ENCODE results near the gene S100PBP.

The S100PBP gene

DNA sequence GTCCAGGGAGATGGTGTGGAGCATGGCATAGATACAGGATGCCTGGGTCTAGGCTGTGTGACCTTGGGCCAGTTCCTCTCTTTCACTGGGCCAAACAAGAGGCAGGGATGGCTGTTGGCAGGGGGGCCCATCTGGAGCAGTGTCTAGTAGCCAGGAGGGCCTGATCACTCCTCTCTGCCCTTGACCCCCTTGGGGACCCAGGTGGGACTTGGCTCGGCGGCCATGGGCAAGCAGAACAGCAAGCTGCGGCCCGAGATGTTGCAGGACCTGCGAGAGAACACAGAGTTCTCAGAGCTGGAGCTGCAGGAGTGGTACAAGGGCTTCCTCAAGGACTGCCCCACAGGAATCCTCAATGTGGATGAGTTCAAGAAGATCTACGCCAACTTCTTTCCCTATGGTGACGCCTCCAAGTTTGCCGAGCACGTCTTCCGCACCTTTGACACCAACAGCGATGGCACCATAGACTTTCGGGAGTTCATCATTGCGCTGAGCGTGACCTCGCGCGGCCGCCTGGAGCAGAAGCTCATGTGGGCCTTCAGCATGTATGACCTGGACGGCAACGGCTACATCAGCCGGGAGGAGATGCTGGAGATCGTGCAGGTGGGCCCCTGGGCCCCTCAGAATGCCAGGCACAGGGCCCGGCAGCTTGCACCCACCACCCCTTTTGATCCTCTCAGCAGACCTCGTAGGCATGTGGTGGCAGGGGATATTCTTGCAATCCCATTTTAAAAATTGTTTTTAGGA lies 71.4 kb downstream of the S100PBP start:
- no peak for DNase-seq

DNA sequence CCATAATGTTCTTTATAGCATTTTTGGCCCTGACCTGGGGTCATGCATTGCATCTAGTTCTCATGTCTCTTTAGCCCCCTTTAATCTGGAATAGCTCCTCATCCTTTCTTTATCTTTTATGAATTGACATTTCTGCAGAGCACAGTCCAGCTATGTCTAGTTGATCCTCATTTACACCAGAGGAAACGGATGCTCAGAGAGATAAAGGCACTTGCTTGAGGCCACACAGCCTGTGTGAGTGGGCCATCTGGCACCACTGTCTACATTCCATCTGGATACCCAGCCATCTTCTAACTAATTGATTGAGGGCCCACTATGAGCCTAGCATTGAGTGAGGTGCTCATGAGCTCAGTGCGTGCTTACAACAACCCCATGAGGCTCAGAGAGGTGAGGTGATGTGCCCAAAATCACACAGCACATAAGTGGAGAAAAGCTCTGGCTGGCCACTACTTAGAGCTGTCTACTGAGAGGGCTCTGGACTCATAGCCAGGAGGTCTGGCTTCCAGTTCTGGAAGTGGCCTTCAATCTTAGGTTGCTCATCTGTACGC lies 72.4 kb downstream of the S100PBP start:
- no peak for DNase-seq

DNA sequence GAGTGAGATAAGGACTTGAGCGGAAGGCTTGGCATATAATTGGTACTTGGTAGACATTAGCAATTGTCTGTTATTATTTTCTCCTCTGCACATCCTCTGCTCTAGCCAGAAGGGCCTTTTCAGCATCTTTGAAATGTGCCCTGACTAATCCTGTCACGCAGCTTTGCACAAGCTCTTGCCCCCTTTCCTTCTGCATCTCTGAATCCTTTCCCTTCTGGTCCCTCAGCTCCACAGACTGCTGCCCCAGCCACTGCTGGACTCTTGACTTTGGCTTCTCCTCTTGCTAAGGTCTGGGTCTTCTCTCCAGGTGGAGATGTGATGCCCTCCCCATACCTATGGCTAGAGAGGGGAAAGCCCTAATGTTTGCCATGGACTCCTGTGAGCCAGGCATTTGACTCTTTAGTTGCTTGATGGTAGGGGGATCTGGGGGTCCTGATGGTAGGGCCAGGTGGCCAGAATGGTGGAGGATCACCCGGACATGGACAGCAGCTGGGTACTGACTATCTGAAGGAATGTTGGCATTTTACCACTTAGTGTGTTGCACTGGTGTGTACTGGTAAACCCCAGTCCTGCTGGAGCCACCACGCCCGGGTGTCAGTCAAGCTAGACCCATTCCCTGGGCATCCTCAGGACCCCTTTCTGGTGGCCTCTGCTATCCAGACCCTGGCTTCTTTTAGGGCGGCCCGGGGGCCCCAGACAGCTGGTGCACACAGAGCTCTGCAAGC lies 73.2 kb downstream of the S100PBP start:
- DNase-seq: no peak

DNA sequence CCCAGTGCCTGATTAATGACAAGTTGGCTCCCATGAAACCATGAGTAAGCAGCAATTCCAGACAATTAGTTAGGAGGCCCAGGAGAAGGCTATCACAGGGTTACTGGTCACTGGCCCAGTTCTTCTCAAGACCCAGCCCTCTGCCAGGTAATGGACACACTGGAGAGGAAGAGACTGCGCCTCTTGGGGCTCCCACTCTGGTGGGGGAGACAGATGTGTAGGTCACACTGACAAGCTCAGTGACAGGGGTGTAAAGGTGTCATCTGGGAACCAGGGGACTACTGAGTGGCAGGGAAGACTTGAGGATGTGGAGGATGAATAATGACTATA lies 73.8 kb downstream of the S100PBP start:
- DNase-seq: no peak

DNA sequence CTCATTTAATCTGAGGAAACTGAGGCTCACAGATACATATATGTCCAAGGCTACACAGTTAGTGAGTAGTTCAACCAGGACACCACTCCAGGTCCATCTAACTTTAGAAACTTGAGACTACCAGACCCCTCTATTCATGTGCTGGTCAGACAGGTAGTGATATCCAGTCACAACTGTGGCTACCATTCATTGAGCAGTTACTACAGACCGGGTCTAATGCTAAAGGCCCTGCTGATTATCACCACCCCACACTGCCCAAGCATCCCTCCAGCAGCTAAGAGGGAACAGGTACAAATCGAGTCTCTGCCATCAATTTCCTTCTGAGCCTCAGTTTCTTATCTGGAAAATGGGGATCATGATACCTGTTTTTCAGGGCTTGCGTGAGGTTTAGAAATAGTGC lies 74.2 kb downstream of the S100PBP start:
- DNase-seq: no peak

DNA sequence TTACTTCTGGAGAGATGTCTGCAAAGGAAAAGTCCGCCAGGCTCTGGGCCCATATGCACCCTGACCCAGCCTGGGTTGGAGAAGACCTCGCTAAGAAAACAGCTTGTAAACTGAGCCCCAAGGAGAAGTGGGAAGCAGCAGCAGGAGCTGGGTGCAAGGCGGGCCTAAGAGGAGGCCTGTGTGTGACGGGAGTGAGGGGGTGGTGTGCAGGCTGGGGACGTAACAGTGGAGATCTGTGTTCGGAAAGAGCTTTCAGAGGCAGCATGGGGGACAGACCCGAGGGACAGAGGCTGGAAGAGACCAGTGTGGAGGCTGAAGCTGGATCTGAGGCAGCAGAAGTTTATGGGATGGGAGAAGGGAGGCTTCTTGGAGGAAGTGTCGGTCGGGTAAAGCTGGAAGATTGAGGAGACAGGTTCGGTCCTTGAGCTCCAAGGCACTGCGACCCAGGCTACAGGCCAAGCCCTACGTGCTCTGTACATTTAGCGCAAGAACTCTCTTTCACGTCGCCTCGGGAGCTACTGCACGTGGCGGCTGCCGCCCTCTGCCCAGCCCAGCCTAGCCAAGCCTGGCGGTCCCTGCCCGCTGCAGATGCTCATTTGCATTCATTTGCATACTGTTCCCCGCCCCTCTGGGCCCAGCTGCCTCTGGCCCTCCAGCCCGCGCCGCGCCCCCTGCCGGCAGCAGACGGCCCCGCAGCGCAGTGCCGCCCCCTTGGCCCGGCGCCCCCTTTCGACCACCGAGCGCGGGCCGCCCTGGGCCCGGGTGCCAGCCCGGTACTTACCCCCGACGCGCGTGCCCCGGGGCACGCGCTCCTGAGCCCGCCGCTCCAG lies 75.1 kb downstream of the S100PBP start:
- no peak for DNase-seq

DNA sequence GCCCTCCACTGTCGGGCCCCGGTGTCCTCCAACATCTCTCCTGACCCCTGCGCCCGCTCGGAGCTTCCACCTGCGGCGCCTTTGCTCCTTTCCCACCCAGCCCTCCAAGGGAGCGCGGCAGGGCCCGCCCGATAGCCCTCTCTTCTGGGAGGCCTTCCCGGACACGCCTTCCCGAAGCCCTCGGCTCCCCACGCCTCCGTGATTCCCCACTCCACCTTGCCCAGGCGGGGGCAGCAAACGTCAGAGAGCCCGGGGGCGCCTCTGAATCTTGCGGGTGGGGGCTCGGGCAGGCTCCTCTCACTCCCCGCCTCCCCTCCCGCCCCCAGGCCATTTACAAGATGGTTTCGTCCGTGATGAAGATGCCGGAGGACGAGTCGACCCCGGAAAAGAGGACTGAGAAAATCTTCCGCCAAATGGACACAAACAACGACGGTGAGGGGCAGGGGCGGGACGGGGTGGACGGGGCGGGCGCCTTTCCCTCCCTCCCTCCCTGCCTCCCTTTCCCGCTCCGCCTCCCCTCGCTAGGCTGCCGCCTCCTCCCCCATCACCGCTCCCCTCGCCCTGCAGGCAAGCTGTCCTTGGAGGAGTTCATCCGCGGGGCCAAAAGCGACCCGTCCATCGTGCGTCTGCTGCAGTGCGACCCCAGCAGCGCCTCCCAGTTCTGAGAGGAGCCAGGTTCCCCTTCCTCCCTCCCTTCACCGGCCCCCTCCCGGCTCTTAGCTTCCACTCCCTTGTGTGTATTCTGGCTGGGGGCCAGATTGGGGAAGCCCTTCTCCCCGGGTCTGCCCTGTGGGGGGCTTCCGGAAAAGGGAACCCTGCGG lies 76.0 kb downstream of the S100PBP start:
- no peak for DNase-seq

DNA sequence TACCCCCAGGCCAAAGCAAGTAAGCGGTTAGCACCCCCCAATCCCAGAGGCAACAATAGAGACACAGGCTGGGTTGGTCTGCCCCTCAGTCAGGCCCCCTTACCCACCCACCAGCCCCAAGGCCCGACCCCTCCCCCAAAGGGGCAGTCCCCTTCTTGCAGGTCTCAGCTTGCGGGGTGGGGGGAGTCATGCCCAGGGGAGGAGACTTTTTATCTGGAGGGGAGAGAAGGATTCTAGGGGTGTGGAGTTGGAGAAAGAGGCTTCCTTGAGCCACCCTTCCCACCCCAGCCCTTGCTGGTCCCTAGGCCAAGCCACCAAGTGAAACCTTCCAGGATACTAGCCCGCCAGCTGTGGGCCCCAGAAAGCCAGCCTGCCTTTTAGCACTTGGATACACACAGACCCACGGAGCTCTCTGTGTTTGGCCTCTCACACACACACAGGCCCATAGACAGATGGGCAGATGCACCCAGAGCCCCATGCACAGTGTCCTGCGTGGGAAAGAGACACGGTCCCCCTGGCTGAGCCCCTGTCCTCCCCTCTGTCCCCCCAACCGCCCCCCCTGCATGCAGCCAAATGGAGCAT lies 76.7 kb downstream of the S100PBP start:
- DNase-seq: no peak

DNA sequence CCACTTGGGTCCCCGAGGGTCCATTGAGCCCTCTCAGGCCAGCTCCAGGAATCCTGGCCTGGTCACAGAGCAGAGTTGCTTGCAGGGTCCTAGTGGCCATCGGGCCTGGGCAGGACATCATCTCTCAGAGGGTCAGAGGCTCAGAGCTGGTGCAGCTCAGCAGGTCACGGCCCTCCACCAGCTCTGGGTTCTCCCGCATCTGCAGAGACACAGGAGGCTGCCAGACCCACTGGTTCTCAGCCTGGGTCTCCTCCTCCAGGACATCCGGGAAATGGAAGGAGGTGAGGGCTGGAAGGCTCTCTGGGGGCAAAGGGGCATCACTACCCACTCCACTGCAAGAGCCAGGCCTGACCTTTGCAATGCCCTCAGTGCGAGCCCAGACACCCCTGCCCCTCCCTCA lies 77.2 kb downstream of the S100PBP start:
- DNase-seq: no peak

DNA sequence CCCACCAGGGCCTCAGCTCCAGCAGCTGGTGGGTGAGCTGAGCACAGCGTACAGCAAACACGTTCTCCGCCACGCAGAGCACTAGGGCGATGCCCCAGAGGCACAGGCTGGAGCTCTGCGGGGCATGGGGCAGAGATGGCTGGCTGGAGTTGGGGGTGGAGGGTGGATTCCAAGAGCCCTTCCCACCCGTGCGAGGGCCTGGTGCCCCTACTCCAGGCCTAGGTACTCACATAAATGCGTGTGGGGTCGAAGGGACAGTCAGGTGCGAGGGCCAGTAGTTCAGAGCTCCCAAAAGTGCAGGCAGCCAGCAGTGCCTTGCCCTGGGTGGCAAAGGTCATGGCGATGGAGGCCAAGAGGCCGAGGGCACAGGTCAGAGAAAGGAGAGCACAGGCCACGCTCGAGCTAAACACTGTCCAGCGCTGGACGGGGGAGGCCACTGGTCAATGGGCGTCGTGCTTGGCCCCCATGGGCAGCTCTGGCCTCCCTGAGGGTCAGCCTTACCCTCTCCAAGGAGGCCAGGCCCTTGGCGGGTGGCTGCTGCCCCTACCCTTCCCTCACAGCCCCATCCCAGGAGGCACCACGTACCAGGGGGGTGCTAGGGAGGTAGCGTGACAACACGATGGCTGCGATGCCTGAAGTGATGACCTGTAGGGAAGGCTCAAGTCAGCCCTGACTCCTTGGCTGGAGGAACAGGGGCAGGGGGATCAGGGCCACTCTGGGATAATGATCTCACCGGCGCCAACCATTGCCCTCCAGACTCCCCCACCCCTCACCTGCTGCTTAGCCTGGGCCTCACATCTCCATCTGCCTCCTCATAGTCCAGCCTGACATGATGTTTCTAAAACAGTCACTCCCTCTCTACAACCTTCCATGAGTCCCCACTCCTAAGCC lies 78.1 kb downstream of the S100PBP start:
- no peak for DNase-seq

DNA sequence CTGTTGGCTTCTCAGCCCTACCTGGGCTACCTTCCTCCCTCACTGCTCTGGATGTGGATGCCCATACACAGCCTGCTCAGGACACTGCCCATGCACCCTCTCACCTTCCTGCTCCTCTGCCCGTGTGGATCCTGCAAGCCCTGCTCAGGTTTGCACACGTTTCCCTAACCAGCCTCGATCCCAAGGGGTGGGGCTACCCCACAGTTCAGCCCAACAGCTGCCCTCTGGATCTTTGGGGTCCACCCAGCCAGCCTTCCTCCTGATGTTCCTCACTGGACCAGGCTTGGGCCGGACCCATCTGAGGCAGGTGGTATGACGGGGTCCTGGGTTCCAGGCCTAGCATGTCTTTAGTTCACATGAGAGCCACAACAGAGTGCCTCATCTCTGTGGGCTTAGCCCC lies 79.0 kb downstream of the S100PBP start:
- no peak for DNase-seq

DNA sequence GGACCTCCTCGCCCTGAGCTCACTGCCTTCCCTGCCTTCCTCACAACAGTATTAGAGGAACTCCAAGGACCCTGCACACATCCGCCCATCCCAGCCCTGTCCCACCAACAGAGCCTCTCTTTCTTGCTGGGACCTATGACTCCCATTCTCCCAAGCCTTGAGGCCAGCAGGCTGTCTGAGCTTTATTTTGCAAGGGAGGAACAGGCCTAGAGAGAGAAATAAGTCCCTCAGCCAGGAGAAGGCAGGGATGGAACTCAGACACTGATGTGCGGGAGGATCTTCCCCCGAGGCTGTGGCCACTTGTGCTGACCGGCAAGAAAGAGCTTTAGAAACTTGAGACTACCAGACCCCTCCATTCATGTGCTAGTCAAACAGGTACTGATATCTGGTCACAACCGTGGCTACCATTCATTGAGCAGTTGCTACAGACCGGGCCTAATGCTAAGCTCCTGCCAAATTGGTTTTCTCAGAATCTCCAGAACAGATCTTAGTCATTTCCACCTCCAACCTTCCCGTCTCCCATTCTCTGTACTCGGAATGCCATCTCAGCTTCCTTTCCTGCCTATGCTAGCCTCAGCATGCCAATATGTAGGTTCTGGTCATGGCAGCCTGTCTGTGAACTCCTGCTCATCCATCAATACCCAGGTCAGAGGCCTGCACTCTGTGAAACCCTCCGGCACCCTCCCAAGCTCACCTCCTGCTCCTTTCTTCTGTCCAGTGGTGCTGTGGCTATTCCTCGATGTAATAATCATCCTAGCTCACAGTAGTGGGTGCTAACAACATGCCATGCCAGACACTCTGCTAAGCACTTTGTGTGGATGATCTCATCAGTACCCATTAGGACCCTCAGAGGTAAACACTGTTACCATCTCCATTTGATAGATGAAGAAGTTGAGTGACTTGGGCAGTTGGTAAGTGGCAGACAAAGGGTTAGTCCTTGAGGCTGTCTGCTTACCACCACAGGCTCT lies 79.9 kb downstream of the S100PBP start:
- DNase-seq: no peak

DNA sequence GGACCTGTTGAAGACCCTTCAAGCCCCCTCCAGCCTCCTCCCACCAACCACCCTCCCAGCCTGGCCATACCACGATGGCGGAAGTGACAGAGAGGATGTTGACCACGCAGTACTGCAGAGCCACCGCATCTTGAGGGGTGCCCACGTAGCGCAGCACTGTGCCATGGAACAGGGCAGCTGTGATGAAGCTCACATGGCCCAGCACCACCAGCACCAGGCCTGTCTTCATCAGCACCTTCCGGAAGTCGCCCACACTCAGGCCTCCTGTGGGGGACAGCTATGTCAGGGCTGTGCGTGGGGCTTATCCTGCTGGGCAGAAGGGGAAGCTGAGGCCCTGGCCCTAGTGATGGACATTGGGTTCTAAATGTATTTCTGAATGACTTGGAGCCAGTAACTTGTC lies 80.6 kb downstream of the S100PBP start:
- no peak for DNase-seq

DNA sequence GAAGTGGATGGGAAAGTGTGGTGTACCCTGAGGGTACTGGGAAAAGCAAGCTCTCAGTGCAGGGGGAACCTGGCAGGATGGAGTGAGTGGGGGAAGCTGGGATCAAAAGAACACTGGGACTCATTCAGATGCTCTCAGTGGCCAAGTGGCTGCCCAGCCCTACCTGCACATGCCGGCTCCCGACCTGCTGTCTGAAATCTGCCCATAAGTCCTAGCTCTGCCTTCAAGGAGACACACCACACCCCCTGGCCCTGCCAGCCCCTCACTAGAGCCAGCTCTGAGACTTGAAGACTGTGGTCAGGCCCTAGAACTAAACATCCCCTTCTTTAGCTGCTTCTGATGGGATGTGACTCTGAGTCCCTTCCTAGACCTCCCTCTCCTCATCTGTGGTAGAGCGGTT lies 81.5 kb downstream of the S100PBP start:
- no peak for DNase-seq

DNA sequence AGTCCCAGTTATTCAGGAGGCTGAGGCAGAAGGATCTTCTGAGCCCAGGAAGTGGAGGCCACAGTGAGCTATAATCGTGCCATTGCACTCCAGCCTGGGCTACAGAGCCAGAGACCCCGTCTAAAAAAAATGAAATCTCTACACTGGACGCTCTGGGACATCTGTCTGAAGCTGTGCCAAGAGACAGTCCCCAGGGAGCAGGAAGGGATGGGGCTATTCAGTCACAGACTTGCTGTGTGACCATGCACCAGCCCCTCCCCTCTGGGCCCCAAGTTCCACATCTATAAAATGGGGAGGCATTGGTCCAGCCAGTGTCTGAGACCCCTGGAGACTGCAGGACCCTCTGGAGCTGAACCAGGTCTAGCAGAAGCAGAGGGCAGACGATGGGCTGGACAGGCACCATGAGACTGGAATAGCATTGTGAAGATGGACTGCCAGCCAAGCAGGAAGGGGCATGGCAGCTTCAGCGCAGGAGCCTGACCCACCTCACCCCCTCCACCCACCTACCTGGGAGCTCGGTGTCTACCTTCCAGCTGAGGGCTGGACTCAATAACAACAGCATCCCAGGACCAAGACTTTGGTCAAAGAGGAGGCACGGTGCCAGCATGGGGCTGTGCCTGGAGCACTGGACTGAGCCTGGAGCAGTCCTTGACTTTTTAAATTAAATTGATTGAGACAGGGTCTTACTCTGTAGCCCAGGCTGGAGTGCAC lies 82.3 kb downstream of the S100PBP start:
- no peak for DNase-seq

DNA sequence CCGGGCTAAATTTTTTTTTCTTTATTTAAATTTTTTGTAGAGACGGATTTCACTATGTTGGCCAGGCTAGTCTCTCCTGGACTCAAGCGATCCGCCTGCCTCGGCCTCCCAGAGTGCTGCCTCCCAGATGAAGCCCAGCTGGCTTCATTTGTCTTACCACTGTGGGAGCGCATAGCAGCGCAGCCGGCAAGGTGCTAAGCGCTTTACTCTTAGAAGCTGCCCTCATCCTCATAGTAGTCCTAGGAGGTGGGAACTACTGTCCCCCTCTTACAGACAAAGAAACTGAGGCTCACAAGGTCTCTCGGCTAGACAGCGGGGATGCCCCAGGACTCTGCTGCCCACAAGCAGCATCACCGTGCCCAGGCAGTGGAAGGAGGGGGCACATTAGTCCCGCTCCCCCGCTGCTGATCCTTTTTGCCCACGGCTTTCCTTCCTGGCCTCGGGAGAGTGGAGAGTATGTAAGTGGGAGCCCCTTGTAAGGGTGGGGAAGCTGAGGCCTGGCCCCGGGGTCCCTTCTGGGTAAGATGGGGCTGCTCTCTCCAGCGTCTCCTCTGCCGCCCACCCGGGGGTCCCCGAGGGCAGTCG lies 83.0 kb downstream of the S100PBP start:
- no peak for DNase-seq

DNA sequence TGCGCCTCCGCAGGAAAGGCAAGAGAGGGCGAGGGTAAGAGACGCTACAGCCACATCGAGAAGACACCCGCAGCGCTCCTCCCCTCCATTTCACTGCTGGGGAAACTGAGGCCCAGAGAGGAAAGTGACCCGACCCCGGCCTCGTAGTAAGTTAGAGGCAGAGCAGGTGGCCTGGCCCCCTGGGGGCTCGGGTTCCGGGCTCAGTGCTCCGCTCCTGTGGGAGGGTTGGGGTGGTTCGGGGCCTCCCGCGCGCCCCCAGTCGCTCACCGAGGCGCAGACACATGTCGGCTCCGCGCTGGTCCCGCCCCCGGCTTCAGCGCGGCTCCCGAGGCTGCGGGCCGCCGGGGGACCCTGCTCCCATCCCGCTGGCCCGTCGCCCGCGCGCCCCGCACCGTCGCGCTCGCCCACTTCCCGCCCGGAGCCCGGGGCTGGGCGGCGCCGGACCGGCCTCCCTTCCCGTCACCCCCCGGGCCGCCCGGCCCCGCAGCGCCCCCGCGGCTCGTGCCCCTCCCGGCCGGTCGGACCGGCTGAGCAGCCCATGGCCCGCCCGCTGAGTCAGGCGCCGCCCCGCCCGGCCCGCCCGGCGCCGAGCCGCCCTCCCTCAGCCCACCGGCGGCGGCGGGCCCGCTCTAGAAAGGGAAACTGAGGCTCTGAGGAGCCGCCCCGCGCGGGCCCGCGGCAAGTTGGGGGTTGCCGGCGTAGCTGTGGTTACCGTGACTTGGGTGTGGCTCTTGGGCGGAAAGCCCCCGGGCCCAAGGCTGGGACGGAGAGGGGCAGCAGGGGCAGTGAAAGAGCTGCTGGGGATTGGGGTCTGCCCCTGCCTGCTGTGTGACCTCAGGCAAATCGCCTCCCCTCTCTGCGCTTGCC lies 83.7 kb downstream of the S100PBP start, which contains the start of gene TMEM54:
TSS of gene TMEM54 (minus strand) at position 434 of the 867 bp plus-strand sequence. CDS start at position 283, 151 bp downstream.
- DNase-seq: no peak

All from AML-193 (cell line).